NCI-H748 (cell line): ENCODE measurements around the gene NUSAP1.
"Not testable (repeated sequence)": the region's sequence is repeated elsewhere in the genome, so short reads cannot be mapped to it uniquely, and the experiment has no call there.

ENCODE experiments used
- DNase-seq: peaks from one replicate; lab custom pipeline; 2025; ENCODE audit not compliant: unreplicated experiment; lab: John Stamatoyannopoulos, UW

Gene NUSAP1

DNA sequence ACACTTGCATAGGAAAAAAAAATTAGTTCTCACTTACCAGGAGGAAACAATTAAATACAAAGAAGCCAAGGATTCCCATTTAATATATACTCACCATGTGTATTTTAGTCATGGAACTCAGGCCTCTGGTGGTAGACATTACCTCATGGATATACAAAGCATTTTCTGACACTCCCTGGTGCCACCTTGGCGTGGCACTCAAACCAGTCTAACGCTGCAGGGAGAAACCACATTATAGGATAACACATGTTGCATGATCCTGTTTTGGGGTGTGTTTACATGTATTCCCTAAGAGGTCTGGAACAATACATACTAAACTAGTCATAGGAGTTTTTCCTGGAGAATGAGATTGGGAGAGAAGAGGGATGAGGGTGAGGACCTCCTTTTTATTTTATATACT, 78.3 kb downstream of the NUSAP1 start:
- no peak for DNase-seq

GRCh38 chr15:41411441-41411840, 78.8 kb downstream of the NUSAP1 start:
- DNase-seq = no peak

GRCh38 chr15:41416128-41416741, 83.6 kb downstream of the NUSAP1 start:
- DNase-seq = no peak

DNA sequence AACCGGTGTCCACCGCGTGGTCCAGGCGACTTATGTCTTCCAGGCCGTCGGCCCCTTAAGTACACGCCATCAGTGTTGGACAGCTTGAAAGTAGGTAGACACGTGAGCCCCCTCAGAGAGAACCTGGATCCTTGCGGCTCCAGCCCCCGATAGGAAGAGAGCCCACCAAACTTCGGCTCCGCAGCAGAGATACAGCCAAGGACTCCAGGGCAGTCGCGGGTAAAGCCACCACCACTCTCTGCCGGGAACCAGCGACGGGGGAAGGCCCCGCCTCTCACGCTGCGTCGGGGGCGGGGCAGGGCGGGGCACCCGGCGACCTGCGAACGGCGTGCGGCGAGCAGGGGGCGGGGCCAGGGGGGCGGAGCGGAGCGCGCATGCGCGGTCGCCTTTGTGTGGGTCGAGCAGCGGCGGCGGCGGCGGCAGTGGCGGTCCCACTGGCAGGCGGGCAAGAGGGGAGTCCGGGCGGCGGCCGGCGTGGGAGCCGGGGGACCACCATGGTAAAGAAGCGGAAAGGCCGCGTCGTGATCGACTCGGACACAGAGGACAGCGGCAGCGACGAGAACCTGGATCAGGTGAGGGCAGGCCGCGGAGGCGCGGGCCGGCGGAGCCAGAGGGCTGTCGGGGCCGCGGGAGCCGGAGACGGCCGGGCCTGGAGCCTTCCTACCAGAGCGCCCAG, 84.2 kb downstream of the NUSAP1 start, which contains the start of gene RTF1:
TSS of gene RTF1 (plus strand) at position 354 of the 676 bp plus-strand sequence. CDS start at position 375, 21 bp downstream.
- DNase-seq = peak; percentile 81

DNA sequence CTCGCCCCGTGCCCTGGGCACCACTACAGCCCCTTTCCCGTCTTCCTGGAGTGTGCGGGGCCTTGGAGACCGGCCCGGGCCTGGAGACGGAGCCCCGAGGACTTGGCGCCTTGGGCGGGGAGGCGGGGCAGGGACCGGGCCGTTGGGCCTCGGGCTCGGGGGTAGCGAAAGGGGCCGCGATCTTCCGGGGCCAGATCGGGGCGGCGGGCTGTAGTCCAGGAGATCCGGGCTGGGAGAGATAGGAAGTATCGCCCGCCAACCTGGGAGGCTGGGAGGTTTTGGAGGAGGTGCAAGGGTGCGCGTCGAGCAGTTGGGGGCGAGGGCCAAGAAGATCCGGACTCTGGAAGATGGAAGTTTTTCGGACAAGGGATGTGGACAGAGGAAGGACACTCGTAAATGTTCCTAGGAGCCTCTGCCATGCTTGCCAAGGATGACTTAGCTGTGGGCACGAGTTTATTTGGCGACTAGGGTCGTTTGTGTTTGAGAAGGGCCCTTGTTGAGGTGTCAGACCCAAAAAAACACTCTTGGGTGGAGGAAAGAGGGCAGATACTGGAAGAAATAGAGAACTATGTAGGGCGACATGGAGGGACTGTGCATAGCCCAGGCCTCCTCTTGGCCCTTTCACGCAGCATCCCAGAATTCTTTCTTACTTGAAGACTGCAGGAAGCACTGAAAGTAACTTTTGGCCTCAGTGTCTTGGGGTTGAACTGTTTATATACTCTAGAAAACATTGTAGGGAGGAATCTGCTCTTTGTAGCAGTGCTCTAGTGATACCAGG, 84.9 kb downstream of the NUSAP1 start:
- no peak for DNase-seq

- no peak for DNase-seq
Observed at GRCh38 chr15:41423979-41424659, 91.4 kb downstream of the NUSAP1 start.

DNA sequence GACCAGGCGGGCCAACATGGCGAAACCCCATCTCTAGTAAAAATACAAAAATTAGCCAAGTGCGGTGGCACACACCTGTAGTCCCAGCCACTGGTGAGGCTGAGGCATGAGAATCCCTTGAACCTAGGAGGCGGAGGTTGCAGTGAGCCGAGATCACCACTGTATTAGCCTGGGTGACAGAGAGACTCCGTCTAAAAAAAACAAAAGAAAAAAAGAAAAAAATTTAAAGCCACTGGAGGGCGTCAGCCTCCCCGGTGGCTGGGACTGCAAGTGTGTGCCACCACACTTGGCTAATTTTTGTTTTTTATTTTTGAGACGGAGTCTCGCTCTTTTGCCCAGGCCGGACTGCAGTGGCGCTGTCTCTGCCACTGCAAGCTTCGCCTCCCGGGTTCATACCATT, 92.1 kb downstream of the NUSAP1 start:
- no peak for DNase-seq

- DNase-seq = not testable (repeated sequence)
Observed at GRCh38 chr15:41425907-41426306, 93.2 kb downstream of the NUSAP1 start.

GRCh38 chr15:41429003-41429890, 96.6 kb downstream of the NUSAP1 start:
- no peak for DNase-seq
